Pulmonary artery endothelial cell (primary cell): ENCODE measurements around the gene TMED6. TPM values are rescaled to one million over a fixed set of nuclear protein-coding genes. Genes with fewer than 3 reads are reported as not detected.

Experiments used
- DNase-seq: peaks from one replicate; pipeline ENCODE4 v3.0.0-alpha.2; 2011; ENCODE audit warnings: low read depth, low spot score
- total RNA-seq: library from RNA; depleted of rRNA; stranded (reverse); fragments of >200 nt; gene quantifications from 2 replicates; pipeline ENCODE4 v1.2.3, GENCODE V29; 2014

TMED6 gene
- 0.13 and 0.21 TPM in 2 replicates for total RNA-seq

GRCh38 chr16:69351309-69352027, at the start of gene TMED6:
Gene TMED6 (minus strand): TSS chr16:69351786. CDS start chr16:69351753, 33 bp downstream.
- DNase-seq, result no peak

GRCh38 chr16:69399361-69399760, 47.8 kb upstream of the TMED6 start:
- no peak for DNase-seq

DNA sequence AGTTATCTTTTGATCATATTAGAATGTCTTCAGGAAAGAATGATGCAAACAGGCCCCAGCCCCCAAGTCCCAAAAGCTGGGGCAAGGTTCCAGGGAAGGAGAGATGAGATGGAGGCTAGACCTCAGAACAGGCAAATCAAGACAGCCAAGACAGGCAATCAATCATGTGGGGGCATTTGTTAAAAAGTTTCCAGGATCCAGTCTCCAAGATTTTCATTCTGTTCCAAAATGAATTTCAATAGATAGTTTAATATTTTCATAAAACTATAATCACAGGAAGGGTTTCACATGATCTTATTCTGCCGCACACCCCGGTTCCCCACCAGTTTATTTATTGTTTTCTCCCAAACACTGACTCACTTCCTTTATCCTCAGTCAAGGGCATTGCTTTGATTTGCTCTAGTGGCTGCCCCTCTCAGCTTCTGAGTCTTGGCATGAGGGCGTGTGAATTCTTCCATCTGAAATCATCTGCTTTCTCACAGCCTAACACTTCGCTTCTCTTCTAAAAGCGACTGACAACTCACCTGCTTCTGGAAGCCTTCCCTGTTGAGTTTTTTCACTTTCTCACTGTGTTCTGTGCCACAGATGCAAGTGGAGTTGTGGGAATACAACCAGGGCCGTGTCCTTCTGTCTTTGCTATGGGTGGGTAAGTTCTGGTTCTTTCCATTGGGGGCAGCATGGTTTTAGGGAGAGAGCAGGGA, 46.4 kb upstream of the TMED6 start:
- DNase-seq, result peak; percentile 69

- DNase-seq, result peak; percentile 59
Observed at GRCh38 chr16:69396187-69397061, 44.8 kb upstream of the TMED6 start.

GRCh38 chr16:69395859-69396186, 44.2 kb upstream of the TMED6 start:
- DNase-seq, result no peak

DNA sequence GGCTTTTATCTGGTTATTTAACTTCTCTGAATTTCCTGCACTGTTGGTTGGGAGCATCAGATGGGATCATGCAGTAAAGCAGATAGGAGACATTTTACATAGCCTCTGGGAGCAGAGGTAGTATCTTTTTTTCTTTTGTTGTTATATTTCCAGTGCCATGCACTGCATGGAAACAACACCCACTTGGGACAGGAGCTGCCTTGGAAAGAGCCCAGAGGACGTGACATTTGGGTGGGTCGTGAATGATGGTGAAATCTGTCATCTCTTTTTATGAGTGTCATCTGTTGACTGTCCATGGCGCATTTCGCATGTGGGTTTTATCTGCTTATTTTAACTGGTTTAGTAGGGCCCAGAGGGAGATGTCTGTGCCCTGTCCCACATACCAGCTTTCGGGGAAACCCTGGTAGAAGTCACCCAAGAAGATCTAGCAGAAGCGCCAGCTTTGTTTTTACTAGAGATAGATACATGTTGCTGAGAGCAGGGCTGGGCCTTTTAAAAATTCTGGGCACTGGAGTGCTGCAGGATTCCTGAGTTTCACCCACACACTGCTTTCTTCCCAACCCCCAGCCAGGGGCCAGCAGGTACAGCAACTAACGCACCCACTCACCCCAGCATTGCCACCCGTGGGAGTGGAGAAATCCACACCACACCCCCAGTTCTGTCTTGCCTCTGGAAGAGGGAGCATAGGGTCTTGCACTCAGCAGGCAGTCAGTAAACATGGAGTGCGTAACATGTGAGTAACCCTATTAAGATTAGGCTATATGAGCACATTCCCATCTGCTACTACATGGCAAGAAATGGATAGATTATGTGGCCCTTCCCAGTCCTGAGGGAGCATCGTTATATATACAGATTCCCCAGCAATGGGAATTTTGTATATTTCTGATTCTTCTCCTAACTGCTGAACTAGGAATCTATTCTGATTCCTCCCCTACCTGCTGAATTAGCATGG, 42.6 kb upstream of the TMED6 start:
- no peak for DNase-seq

- no peak for DNase-seq
Observed at GRCh38 chr16:69386596-69386995, 35.0 kb upstream of the TMED6 start.

DNA sequence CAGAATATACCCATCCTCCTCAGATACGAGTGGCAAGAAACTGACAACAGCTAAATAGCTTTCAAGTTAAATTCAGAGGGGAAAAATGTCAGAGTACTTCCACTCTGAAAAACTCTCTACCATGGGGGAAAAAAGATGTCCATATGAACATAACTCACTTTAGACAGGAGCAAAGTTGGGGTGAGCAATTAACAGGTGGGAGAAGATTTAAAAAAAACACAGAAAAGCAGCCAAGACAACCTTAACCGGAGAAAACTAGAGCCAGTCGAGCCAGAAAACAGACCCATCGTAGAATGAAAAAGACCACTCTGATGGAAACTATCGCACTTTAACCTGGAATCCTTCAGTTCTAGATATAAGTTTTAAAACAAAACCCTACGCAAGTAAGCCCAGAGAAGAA, 33.4 kb upstream of the TMED6 start:
- DNase-seq, result no peak

DNA sequence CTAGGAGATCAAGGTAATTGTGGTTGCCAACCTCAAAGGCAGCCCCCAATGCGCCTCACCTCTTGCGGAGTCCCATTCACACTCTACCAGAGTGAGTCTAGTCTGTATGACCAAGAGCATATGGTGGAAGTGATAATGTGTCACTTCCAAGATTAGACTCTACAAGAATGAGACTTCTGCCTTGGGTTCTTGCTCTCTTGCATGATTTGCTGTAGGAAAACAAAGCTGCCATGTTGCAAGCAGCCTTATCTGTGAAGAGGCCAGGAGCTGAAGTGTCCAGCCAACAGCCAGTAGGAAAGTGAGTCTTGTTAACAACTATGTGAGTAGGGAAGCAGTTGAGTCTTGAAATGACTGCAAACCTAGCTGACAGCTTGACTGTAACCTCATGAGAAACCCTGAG, 30.8 kb upstream of the TMED6 start:
- no peak for DNase-seq

DNA sequence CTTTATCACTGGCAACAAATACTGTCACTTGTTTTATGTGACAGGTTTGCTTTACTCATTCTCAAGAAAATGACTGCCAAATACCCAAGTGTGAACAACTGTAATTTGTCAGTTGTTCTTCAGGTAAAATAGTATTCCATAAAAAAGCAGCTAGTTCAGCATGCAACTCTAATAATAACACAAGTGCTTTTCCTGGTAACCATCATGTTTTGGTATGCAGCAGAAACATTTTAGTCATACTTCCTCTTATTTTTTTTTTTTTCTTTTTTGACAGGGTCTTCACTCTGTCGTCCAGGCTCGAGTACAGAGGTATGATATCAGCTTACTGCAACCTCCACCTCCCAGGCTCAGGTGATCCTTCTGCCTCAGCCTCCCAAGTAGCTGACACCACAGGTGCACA, 29.6 kb upstream of the TMED6 start:
- DNase-seq, result no peak

DNA sequence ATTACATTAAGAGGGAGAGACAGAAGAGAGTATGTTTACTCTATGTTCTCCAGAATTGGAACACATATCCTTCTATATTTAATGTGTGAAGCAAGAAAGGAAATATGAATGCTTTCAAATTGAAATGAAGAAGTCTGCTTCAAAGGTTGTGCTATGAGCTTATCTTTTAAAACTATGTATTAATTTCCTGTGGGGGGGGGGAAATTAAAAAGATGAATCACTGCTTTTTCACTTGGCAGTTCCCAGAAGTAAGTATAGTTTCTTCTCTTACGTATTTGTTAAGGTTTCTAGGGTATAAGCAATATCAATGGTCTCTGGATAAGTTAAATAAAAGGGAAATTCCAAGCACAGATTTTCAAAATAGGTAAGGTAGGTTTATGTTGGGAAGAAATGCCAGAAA, 27.2 kb upstream of the TMED6 start:
- DNase-seq, result no peak

GRCh38 chr16:69378036-69378435, 26.4 kb upstream of the TMED6 start:
- no peak for DNase-seq

DNA sequence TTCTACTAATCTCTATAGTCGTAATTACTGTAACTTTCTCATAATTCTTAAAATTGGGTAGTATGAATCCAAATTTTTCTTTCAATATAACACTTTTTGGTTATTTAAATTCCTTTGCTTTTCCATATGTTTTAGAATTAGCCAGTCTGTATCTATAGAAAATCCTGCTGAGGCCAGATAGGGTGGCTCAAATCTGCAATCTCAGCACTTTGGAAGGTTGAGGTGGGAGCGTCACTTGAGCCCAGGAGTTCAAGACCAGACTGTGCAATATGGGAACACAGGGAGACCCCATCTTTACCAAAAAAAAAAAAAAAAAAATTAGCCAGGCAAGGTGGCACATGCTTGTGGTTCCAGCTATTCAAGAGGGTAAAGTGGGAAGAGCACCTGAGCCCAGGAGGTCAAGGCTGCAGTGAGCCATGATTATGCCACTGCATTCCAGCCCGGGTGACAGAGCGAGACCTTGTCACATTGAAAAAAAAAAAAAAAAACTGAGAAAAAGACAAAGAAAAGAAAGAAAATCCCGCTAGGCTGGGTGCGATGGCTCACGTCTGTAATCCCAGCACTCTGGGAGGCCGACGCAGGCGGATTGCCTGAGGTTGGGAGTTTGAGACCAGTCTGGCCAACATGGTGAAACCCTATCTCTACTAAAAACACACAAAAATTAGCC, 24.9 kb upstream of the TMED6 start:
- no peak for DNase-seq

- no peak for DNase-seq
Observed at GRCh38 chr16:69373019-69373418, 21.4 kb upstream of the TMED6 start.

DNA sequence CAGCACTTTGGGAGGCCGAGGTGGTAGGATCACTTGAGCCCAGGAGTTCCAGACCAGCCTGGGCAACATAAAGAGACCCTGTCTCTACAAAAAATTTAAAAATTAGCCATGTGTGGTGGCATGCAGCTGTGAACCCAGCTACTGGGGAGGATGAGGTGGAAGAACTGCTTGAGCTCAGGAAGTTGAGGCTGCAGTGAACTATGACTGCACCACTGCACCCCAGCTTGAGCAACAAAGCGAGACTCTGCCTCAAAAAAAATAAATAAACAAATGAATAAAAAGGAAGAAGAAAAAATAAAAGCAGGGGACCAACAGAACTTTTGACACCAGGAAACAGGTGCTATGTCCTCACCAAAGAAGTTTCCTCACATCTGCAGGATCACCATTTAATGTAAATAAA, 20.0 kb upstream of the TMED6 start:
- no peak for DNase-seq

DNA sequence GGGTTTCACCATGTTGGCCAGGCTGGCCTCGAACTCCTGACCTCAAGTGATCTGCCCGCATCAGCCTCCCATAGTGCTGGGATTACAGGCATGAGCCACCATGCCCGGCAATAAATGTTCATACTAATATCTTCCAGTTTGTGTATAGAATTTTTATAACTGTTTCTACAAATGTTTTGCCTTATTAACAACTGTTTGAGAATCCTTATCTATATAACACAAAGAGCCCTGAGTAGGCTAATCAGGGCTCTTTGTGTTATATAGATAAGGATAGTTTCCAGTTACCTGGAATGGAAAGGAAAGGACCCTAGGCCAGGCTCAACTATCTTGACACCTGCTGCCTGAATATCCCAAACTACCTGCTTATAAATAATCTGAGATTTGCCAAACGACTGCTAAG, 17.3 kb upstream of the TMED6 start:
- DNase-seq, result no peak

- peak; percentile 39 for DNase-seq
Observed at GRCh38 chr16:69367980-69368379, 16.4 kb upstream of the TMED6 start.

GRCh38 chr16:69366431-69366830, 14.8 kb upstream of the TMED6 start:
- DNase-seq, result no peak

GRCh38 chr16:69365901-69366300, 14.3 kb upstream of the TMED6 start:
- DNase-seq, result no peak

GRCh38 chr16:69364088-69364487, 12.5 kb upstream of the TMED6 start:
- no peak for DNase-seq

DNA sequence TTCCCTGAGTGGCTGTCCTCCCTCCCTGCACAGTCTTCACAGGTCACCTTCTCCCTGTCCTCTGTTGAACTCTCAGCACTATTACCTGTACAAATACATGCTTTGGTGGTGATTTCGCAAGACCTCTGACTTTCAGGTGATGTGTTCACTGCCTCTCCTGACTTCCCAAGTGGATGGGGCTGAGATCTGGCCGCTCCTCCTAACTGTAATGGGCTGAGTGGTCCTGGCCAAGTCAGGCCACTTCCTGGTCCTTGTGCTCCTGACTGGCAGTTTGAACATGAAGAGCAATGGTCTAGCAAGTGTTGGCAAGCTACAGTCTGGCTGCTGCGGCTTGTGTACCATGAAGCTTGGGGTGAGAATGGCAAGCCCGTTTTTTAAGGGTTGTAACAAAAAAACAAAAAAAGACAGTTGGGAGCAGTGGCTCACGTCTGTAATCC, 11.7 kb upstream of the TMED6 start:
- DNase-seq, result no peak
